Stimulated activated naive CD4-positive, alpha-beta T cell treated with Interleukin-2 at 50 U/mL for 16 hours (primary cell): ENCODE measurements around the gene ATP1A2.
A peak's percentile ranks its signal among the peaks of the same experiment; 100 is the strongest.

ENCODE experiments used
- DNase-seq: peaks from one replicate; lab custom pipeline; 2025; lab: John Stamatoyannopoulos, UW

Gene ATP1A2

GRCh38 chr1:160085686-160086455 lies 29.7 kb upstream of the ATP1A2 start:
- DNase-seq = peak; percentile 68

DNA sequence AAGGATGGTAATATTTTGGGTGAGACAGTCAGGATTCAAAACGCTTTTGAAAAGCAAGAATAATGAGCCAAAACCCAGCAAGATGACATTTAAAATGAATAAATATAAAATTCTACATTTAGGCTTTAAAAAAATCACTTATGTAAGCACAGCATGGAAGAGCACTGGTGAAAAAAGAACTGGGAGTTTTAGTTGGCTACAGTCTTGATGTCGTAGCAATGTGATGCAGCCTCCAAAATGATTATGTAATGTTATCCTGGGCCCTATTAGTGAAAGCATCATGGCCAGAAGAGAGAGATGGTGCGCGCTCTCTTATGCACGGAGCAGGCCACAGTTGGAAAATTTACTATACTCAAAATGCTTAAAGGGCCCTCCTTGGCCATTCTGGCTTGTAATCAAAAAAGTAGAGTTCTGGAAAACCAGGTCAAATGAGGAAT lies 29.1 kb upstream of the ATP1A2 start:
- DNase-seq = no peak

DNA sequence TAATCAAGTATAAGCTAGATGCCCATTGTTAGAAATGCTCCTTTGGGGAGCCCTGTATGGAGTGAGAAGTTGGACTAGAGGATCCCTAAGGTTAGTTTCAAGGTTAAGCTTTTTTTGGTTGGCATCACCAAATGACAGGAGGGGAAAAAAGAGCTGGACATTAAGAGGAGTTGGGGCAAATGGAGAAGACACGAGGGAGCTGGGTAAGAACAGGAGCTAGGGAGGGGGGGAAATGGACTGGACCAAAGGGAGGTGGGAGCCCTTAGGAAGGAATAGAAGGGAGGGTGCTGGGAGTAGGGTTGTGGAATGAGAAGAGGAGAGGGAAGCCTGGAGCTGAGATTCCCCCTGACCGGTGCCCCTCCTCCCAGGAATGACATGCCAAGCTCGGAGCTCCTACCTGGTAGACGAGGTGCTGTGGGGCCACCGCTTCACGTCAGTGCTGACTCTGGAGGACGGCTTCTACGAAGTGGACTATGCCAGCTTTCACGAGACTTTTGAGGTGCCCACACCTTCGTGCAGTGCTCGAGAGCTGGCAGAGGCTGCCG lies 28.4 kb upstream of the ATP1A2 start:
- DNase-seq = no peak

DNA sequence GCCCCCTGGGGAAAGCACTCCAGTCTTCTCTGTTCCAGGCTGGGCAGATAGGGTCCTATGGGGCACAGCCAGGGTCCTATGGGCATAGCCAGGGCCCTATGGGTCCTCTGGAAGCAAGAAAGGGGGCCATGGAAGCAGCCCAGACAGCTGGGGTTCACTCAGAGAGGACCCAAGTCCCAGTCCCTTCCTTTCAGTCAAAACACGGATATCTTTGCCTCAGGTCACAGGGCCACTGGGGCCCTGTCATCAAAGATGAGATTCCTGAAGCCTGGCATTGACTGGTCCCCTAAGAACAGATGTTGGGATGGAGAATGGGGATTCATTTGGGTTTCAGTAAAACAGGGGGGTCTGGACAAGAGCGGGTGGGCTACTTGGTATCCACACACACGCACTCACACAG lies 25.7 kb upstream of the ATP1A2 start:
- DNase-seq = no peak

DNA sequence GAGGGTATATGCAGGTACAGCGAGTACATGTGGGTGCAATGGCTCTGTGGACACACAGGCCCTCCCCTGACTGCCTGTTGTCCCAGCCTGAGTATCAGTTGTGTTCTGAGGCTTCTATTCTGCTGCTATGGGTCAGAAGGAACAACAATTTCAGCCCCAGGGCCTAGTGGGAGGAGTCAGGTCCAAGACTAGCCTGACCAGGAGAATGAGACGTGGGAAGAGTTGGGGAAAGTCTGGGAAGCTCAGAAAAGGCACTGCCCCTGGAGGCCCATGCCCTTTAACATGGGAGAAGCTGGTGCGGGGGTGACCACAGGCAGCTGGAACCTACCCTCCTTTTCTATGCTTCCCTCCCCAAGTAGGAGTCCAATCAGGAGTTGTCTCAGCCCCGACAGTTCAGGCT lies 24.8 kb upstream of the ATP1A2 start:
- no peak for DNase-seq

DNA sequence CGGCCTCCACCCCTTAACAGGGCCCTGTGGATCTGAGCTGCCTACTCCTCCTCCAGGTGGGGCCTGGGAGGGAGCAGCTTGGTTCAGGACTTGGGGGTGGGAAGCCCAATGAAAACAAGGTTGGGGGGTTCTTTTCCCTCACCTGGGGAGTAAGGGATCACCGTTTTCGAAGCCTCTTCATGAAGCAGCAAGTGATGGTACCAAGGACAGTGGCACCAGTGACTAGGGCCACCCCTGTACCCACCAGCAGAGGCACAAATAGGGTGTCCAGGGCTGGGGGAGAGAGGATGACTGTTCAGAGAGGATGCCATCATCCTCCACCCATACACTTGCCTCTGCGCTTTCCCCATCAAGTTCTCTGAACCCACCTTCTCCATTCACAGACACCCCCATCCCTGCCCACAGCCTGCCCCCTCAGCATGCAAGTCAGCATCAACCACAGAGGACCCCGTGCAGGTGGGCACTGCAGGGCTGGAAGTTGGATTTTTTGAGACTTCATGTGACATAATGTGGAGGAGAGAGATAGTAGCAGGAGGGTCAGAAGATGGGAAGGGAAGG lies 23.8 kb upstream of the ATP1A2 start:
- no peak for DNase-seq

DNA sequence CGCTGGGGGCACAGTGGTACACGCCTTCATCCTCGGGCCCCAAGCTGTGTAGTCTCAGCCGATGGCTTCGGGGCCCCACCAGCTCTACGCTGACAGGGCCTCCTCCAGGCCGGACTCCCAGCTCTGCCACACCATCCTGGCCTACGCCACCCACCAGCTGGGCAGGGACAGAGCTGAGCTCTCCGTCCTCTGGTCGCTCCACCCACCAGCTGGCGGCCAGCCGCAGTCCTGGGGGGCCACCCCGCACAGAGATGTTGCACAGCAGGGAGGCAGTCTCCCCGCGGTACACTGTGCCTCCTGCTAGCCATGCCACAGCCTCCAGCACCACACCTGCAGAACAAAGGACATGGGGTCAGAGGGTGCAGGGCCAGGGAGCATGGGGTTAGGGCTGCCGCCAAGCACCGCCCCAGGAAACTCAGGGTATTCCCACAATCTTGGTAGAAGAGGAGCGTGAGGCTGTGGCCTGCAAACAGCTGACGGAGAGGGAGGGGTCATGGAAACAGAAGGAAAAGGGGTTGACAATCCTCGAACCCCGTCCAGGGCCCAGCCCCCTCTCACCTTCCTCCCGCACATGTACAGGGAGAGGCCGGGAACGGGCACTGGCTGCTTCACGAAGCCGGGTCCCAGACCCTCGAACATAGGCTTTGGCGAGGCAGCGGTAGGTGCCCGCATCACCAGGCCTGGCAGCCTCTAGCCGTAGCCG lies 23.0 kb upstream of the ATP1A2 start:
- no peak for DNase-seq

GRCh38 chr1:160093069-160093395 lies 22.5 kb upstream of the ATP1A2 start:
- DNase-seq = no peak

DNA sequence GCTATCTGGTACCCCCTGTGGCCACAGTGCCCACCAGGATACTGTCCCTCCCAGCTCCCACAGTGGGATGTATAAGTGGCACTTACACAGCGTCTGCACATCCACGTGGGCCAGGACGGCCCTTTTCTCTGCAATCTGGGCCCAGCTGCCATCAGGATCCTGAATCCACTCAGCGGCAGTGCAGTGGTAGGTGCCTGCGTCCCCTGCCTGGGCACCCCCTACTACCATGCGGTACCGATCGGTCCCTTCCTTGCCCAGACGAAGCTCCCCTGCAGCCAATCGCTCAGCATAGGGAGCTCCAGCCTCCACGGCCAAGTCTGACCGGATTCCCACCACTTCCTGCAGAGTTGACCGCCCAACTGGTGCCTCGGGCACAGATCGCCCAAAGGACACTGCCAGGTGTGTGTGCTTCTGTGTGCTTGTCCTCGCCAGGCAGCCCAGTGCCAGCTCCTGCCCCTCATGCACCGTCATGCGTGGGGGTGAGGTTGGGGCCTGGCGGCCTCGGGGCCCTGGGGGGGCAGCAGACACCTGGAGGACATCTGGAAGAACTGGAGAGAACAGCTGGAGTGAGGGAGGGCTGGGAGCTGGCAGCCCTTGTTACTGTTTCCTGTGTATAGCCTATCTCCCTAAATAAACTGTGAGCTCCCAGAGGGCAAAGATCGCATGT lies 21.8 kb upstream of the ATP1A2 start:
- no peak for DNase-seq

DNA sequence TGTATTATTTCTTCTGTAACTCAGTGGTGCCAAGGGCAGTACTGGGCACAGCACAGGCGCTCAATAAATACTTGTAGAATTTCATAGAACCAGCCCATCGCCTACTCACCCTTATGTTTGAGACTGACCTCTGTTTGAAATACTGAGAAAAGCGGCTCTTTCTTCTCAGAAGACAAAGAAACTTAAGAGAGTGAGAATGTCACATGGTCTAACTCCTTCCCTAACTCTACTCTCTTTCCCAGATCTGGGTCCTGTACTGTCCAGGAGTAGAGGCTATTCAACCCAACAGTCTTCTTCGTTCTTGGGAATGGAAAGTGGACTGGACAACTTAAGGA lies 21.3 kb upstream of the ATP1A2 start:
- DNase-seq = no peak

- no peak for DNase-seq
These were observed 20.8 kb upstream of the ATP1A2 start for GRCh38 chr1:160094806-160095205.

DNA sequence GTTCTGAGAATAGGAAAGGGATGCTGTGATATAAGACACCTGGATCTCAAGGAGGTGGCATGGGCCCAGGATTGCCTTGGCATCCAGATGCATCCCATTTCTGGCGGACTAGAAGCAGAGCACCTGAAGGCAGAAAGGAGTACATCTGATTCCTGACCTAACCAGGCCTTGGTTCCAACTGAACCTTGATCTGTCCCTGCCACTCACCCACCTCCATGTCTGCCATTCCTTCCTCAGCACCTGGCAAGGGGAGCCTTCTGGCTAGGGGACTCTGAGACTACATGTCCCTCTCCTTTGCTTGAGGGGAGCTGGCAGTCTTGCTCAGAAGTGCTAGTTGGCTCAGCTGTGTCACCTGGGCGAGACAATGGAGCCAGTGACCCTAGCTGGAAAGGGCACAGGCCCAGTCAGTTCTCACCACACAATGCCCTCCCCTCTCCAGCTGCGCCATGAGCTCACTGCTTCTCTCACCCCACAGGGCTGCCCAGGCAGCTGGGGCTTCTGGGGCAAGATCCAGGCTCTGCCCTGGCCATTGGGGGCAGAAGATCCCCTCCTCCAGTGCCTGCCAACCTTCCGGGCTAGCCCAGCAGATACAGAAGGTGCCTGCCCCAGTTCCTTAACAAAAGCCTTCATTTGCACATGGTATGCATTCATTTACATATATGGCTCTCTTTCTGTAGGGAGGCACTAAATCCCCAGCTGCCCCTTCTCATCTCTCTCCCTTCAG lies 20.0 kb upstream of the ATP1A2 start:
- no peak for DNase-seq

DNA sequence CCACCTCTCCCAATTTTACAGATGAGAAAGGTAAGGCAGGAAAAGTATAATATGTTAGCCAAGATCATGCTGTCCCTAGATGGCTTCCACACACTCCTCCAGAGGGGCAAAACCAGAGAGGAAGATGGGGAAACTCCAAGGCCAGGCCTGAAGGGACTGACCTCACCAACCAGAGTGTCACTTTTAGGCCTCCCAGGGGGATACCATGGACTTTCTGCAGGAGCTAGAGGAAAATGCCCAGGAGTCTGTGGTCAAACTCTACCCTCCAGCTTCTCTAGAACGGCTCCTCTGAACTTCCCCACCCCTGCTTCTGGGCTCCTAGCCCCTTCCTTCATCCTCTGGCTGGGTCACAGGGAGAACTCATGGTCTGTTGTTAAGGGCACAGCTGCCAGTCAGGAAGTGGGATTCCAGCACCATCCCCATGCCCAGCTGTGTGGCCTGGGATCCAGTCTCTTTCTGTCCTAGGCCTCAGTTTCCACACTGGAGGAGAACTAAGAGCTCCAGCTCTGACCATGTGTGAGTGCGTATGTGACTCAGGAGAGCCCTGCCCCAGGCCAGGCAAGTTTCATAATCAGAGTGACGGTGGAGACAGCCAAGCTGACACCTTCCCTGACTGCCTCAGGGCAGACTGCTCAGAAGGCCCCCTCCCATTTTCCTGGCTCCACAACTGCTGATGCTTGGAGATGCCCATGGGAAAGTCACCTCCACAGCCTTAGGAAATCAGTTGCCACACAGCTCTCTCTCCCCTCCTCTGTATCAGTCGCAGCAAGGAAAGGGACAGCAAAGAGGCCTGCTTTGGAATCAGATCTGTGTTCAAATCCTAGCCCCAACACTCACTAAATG lies 19.1 kb upstream of the ATP1A2 start:
- DNase-seq = no peak

- peak; percentile 15 for DNase-seq
These were observed 18.2 kb upstream of the ATP1A2 start for GRCh38 chr1:160097151-160097910.

- DNase-seq = no peak
These were observed 17.4 kb upstream of the ATP1A2 start, which contains the start of gene IGSF8 for GRCh38 chr1:160097911-160098851. Gene IGSF8, minus strand, starts transcription at chr1:160098619. Its CDS starts 147 bp downstream, at chr1:160098472.

DNA sequence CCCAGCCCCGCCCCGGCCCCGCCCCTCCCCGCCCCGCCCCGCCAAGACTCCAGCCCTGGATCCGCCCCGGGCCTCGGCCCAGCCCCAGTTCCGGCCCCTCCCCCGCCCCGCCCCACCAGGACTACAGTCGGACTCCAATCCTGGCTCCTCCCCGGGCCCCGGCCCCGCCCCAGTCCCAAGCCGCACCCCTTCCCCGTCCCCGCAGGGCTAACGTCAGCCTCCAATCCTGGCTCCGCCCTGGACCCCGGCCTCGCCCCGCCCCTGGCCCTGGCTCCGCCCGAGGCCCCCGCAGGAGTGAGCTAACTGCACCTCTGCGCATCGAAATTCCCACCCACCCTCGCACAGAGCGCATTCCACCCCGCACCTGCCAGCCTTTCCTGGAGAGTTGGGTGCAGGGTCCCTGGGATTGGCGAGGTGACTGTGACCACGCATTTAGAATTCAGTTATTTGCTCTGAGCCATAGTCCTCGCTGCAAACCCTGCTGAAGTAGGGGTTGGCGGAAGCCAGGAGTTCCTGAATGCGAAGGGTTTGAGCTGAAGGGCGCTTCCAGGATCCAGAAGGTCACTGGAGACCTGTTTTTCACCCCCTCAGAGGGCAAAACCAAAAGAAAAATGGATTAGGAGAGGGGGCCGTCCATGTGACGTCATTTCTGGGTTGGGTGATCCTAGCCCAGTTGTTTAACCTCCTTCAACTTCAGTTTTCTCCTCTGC lies 16.6 kb upstream of the ATP1A2 start:
- DNase-seq = peak; percentile 99

DNA sequence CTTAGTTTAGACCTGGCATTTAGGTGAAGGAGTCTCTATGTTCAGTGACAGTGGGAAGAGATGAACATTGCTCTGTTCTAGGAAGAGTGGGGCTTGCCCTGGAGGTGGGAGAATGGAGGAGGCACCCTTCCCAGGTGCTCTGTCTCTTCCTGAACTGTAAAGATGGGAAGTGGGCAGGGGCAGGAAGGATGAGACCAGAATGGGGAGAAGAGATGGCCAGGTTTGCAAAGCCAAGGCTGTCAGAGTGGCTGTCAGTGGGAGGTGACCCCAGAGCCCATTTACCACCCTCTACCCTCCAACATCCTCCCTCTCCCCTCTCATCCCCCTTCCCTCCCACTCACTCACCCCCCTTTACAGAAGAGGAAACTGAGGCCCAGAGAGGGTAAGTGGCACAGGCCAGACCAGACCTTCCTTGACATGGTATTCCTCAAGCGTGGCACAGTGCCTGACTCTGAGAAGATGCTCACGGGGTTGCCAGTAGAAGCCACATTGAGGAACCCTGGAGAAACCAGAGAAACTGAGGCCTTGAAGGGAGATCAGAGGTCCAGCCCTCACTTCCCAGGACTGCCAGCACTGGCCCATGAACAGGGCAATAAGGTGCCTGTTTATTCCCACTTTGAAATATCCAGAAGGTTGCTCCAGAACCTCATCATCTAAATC lies 15.7 kb upstream of the ATP1A2 start:
- no peak for DNase-seq
